ENCODE results near the gene DCAF12.

The DCAF12 gene

DNA sequence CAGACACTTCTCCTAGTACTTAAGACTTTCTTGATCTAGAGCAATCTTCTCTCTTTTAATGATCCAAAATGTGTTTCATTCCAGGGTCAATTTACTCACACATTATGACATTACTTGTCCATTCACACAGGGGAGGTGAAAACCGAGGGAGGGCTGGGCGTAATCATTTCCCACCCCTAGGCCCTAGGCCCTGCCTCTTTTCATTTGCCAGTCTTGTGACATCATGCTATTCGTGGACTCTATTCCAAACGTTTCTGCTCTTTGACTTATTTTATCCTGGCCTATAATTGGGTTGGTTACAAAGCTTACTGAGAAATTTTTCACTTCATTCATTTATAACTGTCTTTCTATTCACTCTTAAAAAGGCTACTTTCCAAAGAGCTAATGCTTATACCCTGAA, 2.4 kb downstream of the DCAF12 start:
- TF ChIP-seq, protein P1, sequence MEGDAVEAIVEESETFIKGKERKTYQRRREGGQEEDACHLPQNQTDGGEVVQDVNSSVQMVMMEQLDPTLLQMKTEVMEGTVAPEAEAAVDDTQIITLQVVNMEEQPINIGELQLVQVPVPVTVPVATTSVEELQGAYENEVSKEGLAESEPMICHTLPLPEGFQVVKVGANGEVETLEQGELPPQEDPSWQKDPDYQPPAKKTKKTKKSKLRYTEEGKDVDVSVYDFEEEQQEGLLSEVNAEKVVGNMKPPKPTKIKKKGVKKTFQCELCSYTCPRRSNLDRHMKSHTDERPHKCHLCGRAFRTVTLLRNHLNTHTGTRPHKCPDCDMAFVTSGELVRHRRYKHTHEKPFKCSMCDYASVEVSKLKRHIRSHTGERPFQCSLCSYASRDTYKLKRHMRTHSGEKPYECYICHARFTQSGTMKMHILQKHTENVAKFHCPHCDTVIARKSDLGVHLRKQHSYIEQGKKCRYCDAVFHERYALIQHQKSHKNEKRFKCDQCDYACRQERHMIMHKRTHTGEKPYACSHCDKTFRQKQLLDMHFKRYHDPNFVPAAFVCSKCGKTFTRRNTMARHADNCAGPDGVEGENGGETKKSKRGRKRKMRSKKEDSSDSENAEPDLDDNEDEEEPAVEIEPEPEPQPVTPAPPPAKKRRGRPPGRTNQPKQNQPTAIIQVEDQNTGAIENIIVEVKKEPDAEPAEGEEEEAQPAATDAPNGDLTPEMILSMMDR (IDR thresholded peaks at IDR 0.05) = no peak
- no peak overlapping the region for H3K4me3 ChIP-seq
- intact Hi-C loops (cut with DNase I; ENCODE audit: low total_unique reads) = no loop called here
- peaks cover 0 to 26% (median 0%) of the 10 kb centered on the region in 3 donors for H3K36me3 ChIP-seq
- peaks cover 0 to 40% (median 18%) of the 10 kb centered on the region in 4 donors for H3K4me1 ChIP-seq
- no peak overlapping the region for H3K27ac ChIP-seq
- no peak for DNase-seq
- H3K27me3 ChIP-seq = no peaks in the 10 kb centered on the region
- H3K9me3 ChIP-seq = no peaks in the 10 kb centered on the region

DNA sequence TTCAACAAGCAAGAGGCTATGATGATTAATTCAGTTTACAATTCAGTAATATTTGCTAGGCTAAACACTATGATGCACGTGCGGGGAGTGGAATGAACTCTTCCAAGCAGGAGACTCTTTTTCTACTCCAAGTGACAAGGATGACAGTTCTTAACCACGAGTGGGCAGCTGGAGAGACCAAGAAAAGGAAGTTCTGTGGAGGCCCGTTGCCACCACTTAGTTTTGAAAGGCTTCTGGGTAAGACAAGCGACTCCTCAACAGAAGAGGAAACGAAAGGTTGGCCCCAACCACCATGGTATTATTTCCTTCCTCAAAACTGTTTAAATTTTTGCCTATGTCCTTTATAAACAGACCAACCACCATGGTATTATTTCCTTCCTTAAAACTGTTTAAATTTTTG, 2.8 kb downstream of the DCAF12 start:
- TF ChIP-seq, protein P1 (IDR thresholded peaks at IDR 0.05) = no peak
- intact Hi-C loops (cut with DNase I; ENCODE audit: low total_unique reads) = no loop called here
- peak in 1 of 2 donors; percentile 61 for DNase-seq
- Histone ChIP-seq H3K27ac (no peak overlapping the region), H3K36me3 (peaks cover under 1 to 30% (median 3%) of the 10 kb centered on the region in 3 donors), H3K4me1 (peaks cover 0 to 40% (median 18%) of the 10 kb centered on the region in 4 donors), H3K4me3 (no peak overlapping the region), H3K27me3 (no peaks in the 10 kb centered on the region), H3K9me3 (no peaks in the 10 kb centered on the region)

DNA sequence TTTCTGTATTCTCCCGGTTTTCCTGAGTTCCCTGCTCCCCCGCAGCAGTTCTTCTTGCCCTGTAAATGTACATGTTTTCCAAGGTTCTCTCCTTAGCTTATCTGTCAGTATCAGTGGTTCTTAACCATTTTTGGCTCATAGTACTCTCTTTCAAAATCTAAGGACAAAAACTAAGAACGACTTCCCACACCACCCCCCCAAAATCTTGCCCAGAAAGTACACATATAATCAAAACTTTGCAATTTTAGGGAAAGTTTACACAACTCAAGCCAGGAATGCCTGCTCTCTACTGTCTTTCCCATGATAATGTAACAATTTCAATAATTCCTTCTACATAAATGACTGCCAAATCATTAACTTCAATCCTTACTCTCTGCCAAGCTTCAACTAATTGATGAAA, 4.5 kb downstream of the DCAF12 start:
- DNase-seq = no peak

DNA sequence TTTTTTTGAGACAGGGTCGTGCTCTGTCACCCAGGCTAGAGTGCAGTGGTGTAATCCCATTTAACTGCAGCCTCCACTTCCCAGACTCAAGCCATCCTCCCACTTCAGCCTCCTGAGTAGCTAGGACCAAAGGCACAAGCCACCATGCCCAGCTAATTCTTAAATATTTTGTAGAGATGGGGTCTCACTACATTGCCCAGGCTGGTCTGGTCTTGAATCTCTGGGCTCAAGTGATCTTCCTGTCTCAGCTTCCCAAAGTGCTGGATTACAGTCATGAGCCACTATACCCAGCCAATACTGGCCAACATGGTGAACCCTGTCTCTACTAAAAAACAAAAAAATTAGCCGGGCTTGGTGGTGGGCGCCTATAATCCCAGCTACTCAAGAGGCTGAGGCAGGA, 6.8 kb downstream of the DCAF12 start:
- Histone ChIP-seq H3K27ac (no peak overlapping the region), H3K9me3 (no peaks in the 10 kb centered on the region), H3K4me1 (peaks cover 0 to 22% (median 9%) of the 10 kb centered on the region in 4 donors), H3K27me3 (no peaks in the 10 kb centered on the region), H3K4me3 (no peak overlapping the region), H3K36me3 (peaks cover 17 to 65% (median 38%) of the 10 kb centered on the region in 3 donors)
- TF ChIP-seq, protein P1 (IDR thresholded peaks at IDR 0.05) = no peak
- intact Hi-C loops (cut with DNase I; ENCODE audit: low total_unique reads) = no loop called here
- no peak for DNase-seq

More for the DNA sequence above, 4.5 kb downstream of the DCAF12 start:
- H3K36me3 ChIP-seq = peaks cover 17 to 47% (median 20%) of the 10 kb centered on the region in 3 donors
- H3K9me3 ChIP-seq = no peaks in the 10 kb centered on the region
- no peak overlapping the region for H3K4me3 ChIP-seq
- H3K4me1 ChIP-seq = peaks cover 0 to 37% (median 16%) of the 10 kb centered on the region in 4 donors
- H3K27ac ChIP-seq = no peak overlapping the region
- intact Hi-C loops (cut with DNase I; ENCODE audit: low total_unique reads) = no loop called here
- TF ChIP-seq, protein P1 (IDR thresholded peaks at IDR 0.05) = no peak
- H3K27me3 ChIP-seq = no peaks in the 10 kb centered on the region

DNA sequence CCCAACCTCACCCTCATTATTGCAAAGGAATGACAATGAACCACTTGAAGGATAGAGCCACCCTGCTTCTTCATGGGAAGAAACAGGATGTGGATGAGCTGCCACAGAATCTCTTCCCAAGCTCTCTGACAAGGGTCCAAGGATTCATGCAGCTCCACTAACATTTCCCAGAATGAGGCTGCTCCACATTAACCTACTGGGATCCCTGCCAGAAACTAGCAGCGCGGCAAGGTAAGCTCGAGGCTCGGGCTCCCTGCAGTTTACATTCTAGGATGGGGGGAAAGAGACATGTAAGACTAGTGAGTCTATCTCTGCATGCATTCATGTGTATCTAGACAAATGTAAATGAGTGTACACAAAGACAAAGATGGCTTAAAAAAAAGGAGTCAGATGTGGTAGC, 12.1 kb downstream of the DCAF12 start:
- H3K4me3 ChIP-seq = no peak overlapping the region
- peaks cover 24 to 67% (median 53%) of the 10 kb centered on the region in 3 donors for H3K36me3 ChIP-seq
- intact Hi-C loops (cut with DNase I; ENCODE audit: low total_unique reads) = no loop called here
- TF ChIP-seq, protein P1 (IDR thresholded peaks at IDR 0.05) = no peak
- H3K9me3 ChIP-seq = no peaks in the 10 kb centered on the region
- no peaks in the 10 kb centered on the region for H3K27me3 ChIP-seq
- no peaks in the 10 kb centered on the region for H3K4me1 ChIP-seq
- no peak overlapping the region for H3K27ac ChIP-seq
- no peak for DNase-seq

DNA sequence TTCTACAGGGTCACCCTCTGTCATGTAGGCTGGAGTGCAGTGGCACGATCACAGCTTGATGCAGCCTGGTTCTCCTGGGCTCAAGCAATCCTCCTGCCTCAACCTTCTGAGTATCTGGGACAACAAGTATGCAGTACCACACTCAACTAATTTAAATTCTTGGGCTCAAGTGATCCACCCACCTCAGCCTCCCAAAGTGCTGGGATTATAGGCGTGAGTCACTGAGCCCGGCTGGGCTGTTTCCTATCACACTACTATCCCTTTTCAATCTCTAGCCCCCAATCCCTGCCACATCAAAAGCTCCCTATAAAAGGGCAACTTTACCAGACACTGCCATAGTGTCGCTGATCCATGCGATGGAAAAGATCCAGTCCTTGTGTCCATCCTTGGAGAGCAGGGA, 20.4 kb downstream of the DCAF12 start:
- Histone ChIP-seq H3K9me3 (no peaks in the 10 kb centered on the region), H3K27me3 (no peaks in the 10 kb centered on the region), H3K36me3 (peaks cover 65 to 75% (median 73%) of the 10 kb centered on the region in 3 donors), H3K4me3 (no peak overlapping the region), H3K27ac (no peak overlapping the region), H3K4me1 (no peaks in the 10 kb centered on the region)
- TF ChIP-seq, protein P1 (IDR thresholded peaks at IDR 0.05) = no peak
- intact Hi-C loops (cut with DNase I; ENCODE audit: low total_unique reads) = no loop called here
- DNase-seq = no peak

Measured in tibial artery (tissue), 4 donors.